ENCODE measurements around the gene PAN2. TPM values are rescaled to one million over a fixed set of nuclear protein-coding genes. Genes with fewer than 3 reads are reported as not detected.

PAN2 gene
- total RNA-seq, 1 experiment from 2014 or later = 75.0 TPM

DNA sequence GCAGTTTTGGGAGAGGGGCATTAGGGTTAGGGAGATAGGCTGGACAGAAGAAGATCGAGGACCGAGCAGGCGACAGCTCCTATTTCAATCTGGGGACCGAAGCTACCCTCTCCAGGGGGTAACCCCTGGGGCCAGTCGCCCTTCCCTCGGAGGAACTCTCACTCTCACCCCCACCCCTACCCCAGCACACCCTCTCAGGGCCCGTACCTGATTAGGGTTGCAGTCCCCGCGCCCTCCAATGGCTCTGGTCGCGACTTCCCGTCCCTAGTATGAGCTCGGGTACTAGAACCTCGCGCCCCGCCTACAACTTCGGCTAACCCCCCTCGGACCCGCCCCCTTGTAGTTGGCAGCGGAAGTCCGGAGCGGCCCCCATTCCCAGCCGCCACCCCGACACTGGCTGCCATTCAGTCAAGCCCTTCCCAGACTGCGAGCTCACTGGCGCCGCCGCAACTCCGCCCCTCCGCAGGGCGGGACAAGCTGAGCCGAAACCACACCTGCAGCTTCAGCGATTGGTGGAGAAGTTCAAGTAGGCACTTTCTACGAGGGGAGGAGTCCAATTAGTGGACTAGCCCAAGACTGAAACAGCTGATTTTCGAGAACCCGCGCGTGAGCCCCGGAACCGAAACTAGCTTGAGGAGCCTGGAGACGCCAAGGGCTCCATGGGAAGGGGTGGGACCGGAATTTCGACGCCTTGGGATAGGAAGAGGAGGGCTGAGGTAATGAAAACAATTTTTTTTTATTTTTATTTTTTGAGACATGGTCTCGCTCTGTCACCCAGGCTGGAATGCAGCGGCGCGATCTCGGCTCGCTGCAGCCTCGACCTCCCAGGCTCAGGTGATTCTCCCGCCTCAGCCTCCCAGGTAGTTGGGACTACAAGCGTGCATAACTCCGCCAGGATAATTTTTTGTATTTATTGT is 26.3 kb upstream of the PAN2 start, which contains the start of gene STAT2:
Gene STAT2, minus strand, starts transcription at position 257 of the 917 bp plus-strand sequence. CDS start 3,536 bp downstream, outside the sequence.
- Histone ChIP-seq H3K4me1 (ENCODE audit: control insufficient read depth in 1 of 2, insufficient read depth in 2 of 2, low read length in 2 of 2) (peaks cover 10 to 18% of the 10 kb centered on the region in 2 experiments; a peak in 3 of 4 replicates), H3K36me3 (ENCODE audit: control insufficient read depth in 1 of 2, insufficient read depth in 2 of 2, low read length in 2 of 2) (peaks cover 0 to 8% of the 10 kb centered on the region in 2 experiments; a peak in 2 of 4 replicates), H4K20me1 (ENCODE audit: insufficient read depth) (no peaks in the 10 kb centered on the region), H3K9me2 (ENCODE audit: insufficient read depth) (no peaks in the 10 kb centered on the region), H3K4me2 (ENCODE audit: low read length) (peak within 1 kb of the TSS; percentile 83), H3K79me2 (ENCODE audit: insufficient read depth, low read length) (peaks cover 10% of the 10 kb centered on the region; the same call in 1 of the 2 replicates), H3K9me3 (ENCODE audit: control insufficient read depth in 1 of 2, insufficient read depth in 1 of 2, low read depth in 1 of 2, low read length in 2 of 2) (no peaks in the 10 kb centered on the region), H3K4me3 (replicated peaks in 1 of 2; ENCODE audit: low read depth in 1 of 2, low read length in 2 of 2) (peak within 1 kb of the TSS; percentile 74 to 93), H3K27me3 (ENCODE audit: insufficient read depth, low read length) (no peaks in the 10 kb centered on the region), H2AFZ (ENCODE audit: low read depth, low read length, poor library complexity, severe bottlenecking) (peak within 1 kb of the TSS; percentile 22), H3K27ac (ENCODE audit: low read depth, low read length) (peak within 1 kb of the TSS; percentile 74), H3K9ac (ENCODE audit: low read length) (peak within 1 kb of the TSS; percentile 71)
- TF ChIP-seq, protein P1, sequence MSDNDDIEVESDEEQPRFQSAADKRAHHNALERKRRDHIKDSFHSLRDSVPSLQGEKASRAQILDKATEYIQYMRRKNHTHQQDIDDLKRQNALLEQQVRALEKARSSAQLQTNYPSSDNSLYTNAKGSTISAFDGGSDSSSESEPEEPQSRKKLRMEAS (IDR thresholded peaks at IDR 0.05) = peak; percentile 91
- no peak for TF ChIP-seq SRF (IDR thresholded peaks at IDR 0.05; ENCODE audit: low read depth)
- peak; percentile 91; the same call in 1 of the 2 replicates for TF ChIP-seq SIN3A (IDR thresholded peaks at IDR 0.05; ENCODE audit: low read depth)
- TF ChIP-seq POLR2A (IDR thresholded peaks at IDR 0.05; ENCODE audit: borderline replicate concordance, extremely low read depth, insufficient read depth, insufficient read length) = peak; percentile 50
- no peak for TF ChIP-seq EZH2 (IDR thresholded peaks at IDR 0.05)
- TF ChIP-seq, protein P2, sequence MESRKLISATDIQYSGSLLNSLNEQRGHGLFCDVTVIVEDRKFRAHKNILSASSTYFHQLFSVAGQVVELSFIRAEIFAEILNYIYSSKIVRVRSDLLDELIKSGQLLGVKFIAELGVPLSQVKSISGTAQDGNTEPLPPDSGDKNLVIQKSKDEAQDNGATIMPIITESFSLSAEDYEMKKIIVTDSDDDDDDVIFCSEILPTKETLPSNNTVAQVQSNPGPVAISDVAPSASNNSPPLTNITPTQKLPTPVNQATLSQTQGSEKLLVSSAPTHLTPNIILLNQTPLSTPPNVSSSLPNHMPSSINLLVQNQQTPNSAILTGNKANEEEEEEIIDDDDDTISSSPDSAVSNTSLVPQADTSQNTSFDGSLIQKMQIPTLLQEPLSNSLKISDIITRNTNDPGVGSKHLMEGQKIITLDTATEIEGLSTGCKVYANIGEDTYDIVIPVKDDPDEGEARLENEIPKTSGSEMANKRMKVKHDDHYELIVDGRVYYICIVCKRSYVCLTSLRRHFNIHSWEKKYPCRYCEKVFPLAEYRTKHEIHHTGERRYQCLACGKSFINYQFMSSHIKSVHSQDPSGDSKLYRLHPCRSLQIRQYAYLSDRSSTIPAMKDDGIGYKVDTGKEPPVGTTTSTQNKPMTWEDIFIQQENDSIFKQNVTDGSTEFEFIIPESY (IDR thresholded peaks at IDR 0.05; ENCODE audit: extremely low read depth, insufficient replicate concordance, low read length) = no peak
- peak; percentile 36 for TF ChIP-seq YY1 (IDR thresholded peaks at IDR 0.05; ENCODE audit: extremely low read depth, insufficient replicate concordance, low read depth, low read length)
- no peak for TF ChIP-seq EGR1 (IDR thresholded peaks at IDR 0.05; ENCODE audit: low read depth)
- TF ChIP-seq CEBPB (IDR thresholded peaks at IDR 0.05; ENCODE audit: low read depth) = no peak
- 0 out of 2 replicates have a peak, but pooled peaks have one; percentile 15 for TF ChIP-seq CBX3 (IDR thresholded peaks at IDR 0.05; ENCODE audit: low read depth)
- TF ChIP-seq POLR2AphosphoS5 (IDR thresholded peaks at IDR 0.05; ENCODE audit: low read depth, low read length) = peak; percentile 91
- TF ChIP-seq ELF1 (IDR thresholded peaks at IDR 0.05; ENCODE audit: borderline replicate concordance, low read depth) = peak; percentile 65; the same call in 1 of the 2 replicates
- peak; percentile 18 for TF ChIP-seq TCF7L2 (IDR thresholded peaks at IDR 0.05; ENCODE audit: borderline replicate concordance, extremely low read depth, insufficient read depth, insufficient read length)
- no peak for TF ChIP-seq RAD21 (IDR thresholded peaks at IDR 0.05; ENCODE audit: low read depth)
- TF ChIP-seq SP1 (IDR thresholded peaks at IDR 0.05; ENCODE audit: low read depth) = peak; percentile 97
- ATAC-seq (peak; percentile 96), DNase-seq (ENCODE audit: low read depth, low spot score) (peak; percentile 100)
- BruUV-seq (replicated peaks) = no TSS peak
- ChIA-PET POLR2A (interaction anchor here (0.7 to 2.5 kb wide), 23 partner anchors 8 to 274 kb away, joined by 3 to 20 read pairs (median 4); partner anchors contain the start of genes CNPY2, IL23A, PA2G4 and PAN2), RAD21 (ENCODE audit: low non-redundant PET in 1 of 2, low total read pairs in 2 of 2, uncharacterized antibody in 2 of 2, unreplicated experiment in 2 of 2) (interaction anchor here in 1 of 2 experiments (0.6 to 0.8 kb wide), 2 partner anchors 44 to 170 kb away, joined by 3 to 6 read pairs; partner anchors contain the start of gene CNPY2), CTCF (interaction anchor here (1.2 to 1.9 kb wide), 8 partner anchors 15 to 276 kb away, joined by 3 to 14 read pairs (median 5); partner anchors contain the start of genes CNPY2 and PAN2)
- intact Hi-C loops (cut with micrococcal nuclease) = loop anchor here (2.0 kb wide), 1 partner anchor 25 kb away; no protein-coding TSS in a partner anchor
